Retinal pigment epithelial cell (primary cell): ENCODE data around the gene FSTL4.

Source experiments
- DNase-seq: peaks from one replicate; pipeline ENCODE4 v3.0.0-alpha.2; 2010; ENCODE audit warnings: low read depth
- H3K4me3 ChIP-seq: 2 replicates; pipeline ENCODE4 v1.5.1; 2011; ENCODE audit warnings: mild to moderate bottlenecking, low read length, control low read depth, moderate library complexity
- CTCF ChIP-seq: conservative IDR thresholded peaks from 2 replicates; pipeline ENCODE4 v1.5.1; 2011; ENCODE audit warnings: low read depth, low read length, control low read depth, inconsistent platforms

Gene FSTL4

DNA sequence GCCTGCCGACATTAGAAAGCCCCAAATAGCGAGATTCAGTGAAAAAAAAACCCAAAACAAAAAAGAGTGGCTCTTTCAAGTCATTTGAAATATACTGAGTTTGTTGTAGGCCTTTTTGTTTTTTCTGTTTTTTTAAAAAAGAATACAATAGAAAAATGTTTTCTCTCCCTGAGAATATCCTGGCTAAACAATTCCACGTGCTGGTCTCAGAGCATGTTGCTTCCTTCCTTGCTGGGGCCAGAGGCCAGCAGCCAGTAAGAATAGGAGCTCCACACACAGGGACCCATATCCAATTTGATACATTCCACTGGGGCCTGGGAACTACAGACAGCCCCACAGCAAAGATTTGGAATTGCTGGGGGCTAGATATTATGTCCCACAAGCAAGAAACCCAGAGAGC lies 369.1 kb downstream of the FSTL4 start:
- TF ChIP-seq CTCF, result no peak
- no peak overlapping the region for H3K4me3 ChIP-seq
- DNase-seq, result no peak

DNA sequence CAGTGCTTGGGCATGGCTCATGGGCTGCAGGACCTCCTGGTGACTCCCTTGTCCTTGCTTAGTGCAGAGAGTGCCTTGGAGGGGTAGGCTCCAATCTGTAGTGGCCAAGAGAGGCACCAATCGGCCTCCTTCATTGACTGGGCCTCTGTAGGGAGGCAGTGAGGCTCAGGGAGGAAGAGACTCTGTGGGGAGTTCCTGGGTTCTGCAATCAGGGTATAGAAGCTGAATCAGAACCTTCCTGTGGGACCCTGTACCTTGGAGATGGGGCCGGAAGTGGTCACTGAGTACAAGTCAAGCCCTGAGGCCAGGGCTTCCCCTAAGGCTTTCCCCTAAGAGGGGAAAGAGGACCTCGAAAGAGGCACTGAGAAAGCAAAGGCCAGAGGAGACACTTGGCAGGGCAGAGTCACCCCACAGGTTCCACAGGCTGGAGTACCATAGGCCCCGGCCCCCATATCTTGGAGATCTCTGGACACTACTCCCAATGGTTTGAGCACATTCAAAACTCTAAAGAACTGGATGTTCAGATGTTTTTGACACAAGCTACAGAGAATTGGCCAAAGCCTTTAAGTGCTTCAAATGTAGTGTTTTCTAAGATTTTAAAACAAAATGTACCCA lies 370.0 kb downstream of the FSTL4 start:
- DNase-seq, result no peak
- H3K4me3 ChIP-seq, result no peak overlapping the region
- no peak for TF ChIP-seq CTCF

GRCh38 chr5:133241179-133242092 lies 370.9 kb downstream of the FSTL4 start:
- H3K4me3 ChIP-seq, result no peak overlapping the region
- TF ChIP-seq CTCF, result no peak
- DNase-seq, result no peak

- H3K4me3 ChIP-seq, result no peak overlapping the region
- DNase-seq, result peak; percentile 84
- TF ChIP-seq CTCF, result no peak
Observed at GRCh38 chr5:133240425-133241091, 371.8 kb downstream of the FSTL4 start.

- no peak for DNase-seq
- no peak for TF ChIP-seq CTCF
- H3K4me3 ChIP-seq, result no peak overlapping the region
Observed at GRCh38 chr5:133238426-133239205, 373.7 kb downstream of the FSTL4 start.

DNA sequence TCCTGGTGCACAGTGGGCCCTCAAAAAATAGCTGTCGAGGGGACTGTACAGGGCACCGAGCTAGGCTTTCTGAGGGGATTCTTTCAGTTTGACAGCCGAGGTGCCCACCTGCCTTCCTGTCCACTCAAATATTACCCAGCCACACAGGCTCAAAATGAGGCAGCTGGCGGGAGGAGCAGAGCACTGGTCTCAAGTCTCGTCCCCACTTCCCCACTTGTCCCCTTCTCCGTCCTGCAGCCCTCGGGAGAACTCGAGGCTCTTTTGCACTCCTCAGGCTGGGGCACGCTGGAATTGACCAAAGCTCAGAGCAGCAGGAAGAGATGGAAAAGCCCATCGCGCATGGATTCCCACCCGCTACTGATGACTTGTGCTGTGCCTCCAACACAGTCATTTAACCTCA lies 375.4 kb downstream of the FSTL4 start:
- TF ChIP-seq CTCF, result no peak

More for the DNA sequence above, 375.4 kb downstream of the FSTL4 start:
- H3K4me3 ChIP-seq, result no peak overlapping the region
- DNase-seq, result no peak
